HepG2 (cell line): Measurements from ENCODE around the gene RNF213. TPM values are rescaled to one million over a fixed set of nuclear protein-coding genes. Genes with fewer than 3 reads are reported as not detected.

Experiments
- ATAC-seq: fragments of 200-7000 bp; cut with Tn5 transposase; 3 replicates; pipeline ENCODE4 v1.9.1; 2020; ENCODE audit warnings: mild to moderate bottlenecking, moderate library complexity
- BruUV-seq: library from RNA; stranded (reverse); fragments of 400-500 nt; replicated peaks from 2 replicates; lab custom pipeline; 2021; lab: Mats Ljungman, UMichigan
- CTCF ChIA-PET: fragments of 300-600 bp; formaldehyde crosslinking; extraction: SDS; loops from one replicate; lab custom pipeline; 2021; ENCODE audit warnings: low total read pairs, inconsistent platforms, low intra/inter-chr PET ratio; lab: Yijun Ruan, JAX
- POLR2A ChIA-PET: fragments of 350-600 bp; sonication (Branson Sonifier 250); formaldehyde crosslinking; loops from one replicate; lab custom pipeline; 2020; ENCODE audit warnings: antibody characterized with exemption, inconsistent platforms; lab: Yijun Ruan, JAX
- DNase-seq: peaks from one replicate; pipeline ENCODE4 v3.0.0-alpha.2; 2015; ENCODE audit warnings: low spot score
- FAIRE-seq: peaks from 3 replicates; lab custom pipeline; 2011; peaks lifted over from hg19 to GRCh38; lab: Jason Lieb, UNC
- H2AFZ ChIP-seq: one replicate; pipeline ENCODE4 v1.6.1; 2011; ENCODE audit warnings: low read length, inconsistent platforms
- H3K27ac ChIP-seq: fragments of 300-600 bp; 3 replicates; pipeline ENCODE4 v1.8.0; 2011; ENCODE audit warnings: mixed run types, mild to moderate bottlenecking, mixed read lengths, low read length, inconsistent platforms; ENCODE audit not compliant: insufficient read depth; ENCODE audit errors: extremely low read length
- H3K27me3 ChIP-seq, 2 experiments: fragments of 200-600 bp in 1 of 2; 2 replicates in 1 of 2; 3 replicates in 1 of 2; pipeline versions ENCODE4 v1.6.0 to v1.8.0; 2011; ENCODE audit warnings: low read length in 2 of 2, mild to moderate bottlenecking in 2 of 2, moderate library complexity in 2 of 2, inconsistent platforms in 1 of 2; ENCODE audit not compliant: insufficient read depth in 2 of 2, control insufficient read depth in 1 of 2
- H3K36me3 ChIP-seq, 2 experiments: fragments of 200-600 bp in 1 of 2; replicated peaks in 1 of 2; 2 replicates in 1 of 2; 3 replicates in 1 of 2; pipeline versions ENCODE4 v1.5.1 to v1.8.0; 2011; ENCODE audit warnings: low read length in 2 of 2, inconsistent platforms in 1 of 2; ENCODE audit not compliant: insufficient read depth in 2 of 2, control insufficient read depth in 1 of 2
- H3K4me1 ChIP-seq: 2 replicates; pipeline ENCODE4 v1.5.1; 2012; ENCODE audit warnings: low read length, inconsistent platforms; ENCODE audit not compliant: insufficient read depth
- H3K4me2 ChIP-seq: 2 replicates; pipeline ENCODE4 v1.6.0; 2011; ENCODE audit warnings: low read depth, low read length, inconsistent platforms
- H3K4me3 ChIP-seq, 3 experiments: fragments of 200-600 bp in 1 of 3; sonication (generic), shearing (Covaris generic) in 1 of 3; replicated peaks in 1 of 3; 2 replicates each; pipeline ENCODE4 v1.5.1; 2011 to 2016; ENCODE audit warnings: low read length in 3 of 3, inconsistent platforms in 2 of 3, low read depth in 2 of 3, mild to moderate bottlenecking in 2 of 3, control low read depth in 1 of 3, mixed read lengths in 1 of 3; ENCODE audit not compliant: insufficient read depth in 1 of 3
- H3K79me2 ChIP-seq: one replicate; pipeline ENCODE4 v1.6.1; 2011; ENCODE audit warnings: low read length, inconsistent platforms; ENCODE audit not compliant: insufficient read depth
- H3K9ac ChIP-seq: 2 replicates; pipeline ENCODE4 v1.6.0; 2011; ENCODE audit warnings: mild to moderate bottlenecking, low read depth, low read length, inconsistent platforms; ENCODE audit not compliant: insufficient read depth
- H3K9me3 ChIP-seq: 2 replicates; pipeline ENCODE4 v1.5.1; 2012; ENCODE audit warnings: mild to moderate bottlenecking, low read length
- H4K20me1 ChIP-seq: 2 replicates; pipeline ENCODE4 v1.6.0; 2011; ENCODE audit warnings: inconsistent platforms, mild to moderate bottlenecking, low read length, moderate library complexity; ENCODE audit not compliant: insufficient read depth
- AGO2 ChIP-seq: fragments of 200-400 bp; formaldehyde crosslinking; optimal IDR thresholded peaks from 2 replicates; pipeline ENCODE3; 2017; ENCODE audit warnings: mild to moderate bottlenecking, low read depth, low read length, moderate library complexity
- AHR ChIP-seq: IDR thresholded peaks from 2 replicates; pipeline ENCODE4 v1.6.1; 2018; ENCODE audit warnings: missing genetic modification reagents, missing compliant biosample characterization
- CEBPZ ChIP-seq: IDR thresholded peaks from 2 replicates; pipeline ENCODE4 v1.6.1; 2012; ENCODE audit warnings: low read length, improper control_type of control experiment
- CHD2 ChIP-seq: IDR thresholded peaks from 2 replicates; pipeline ENCODE4 v1.6.1; 2011; ENCODE audit warnings: low read depth, low read length, improper control_type of control experiment
- NFKBIZ ChIP-seq: IDR thresholded peaks from 2 replicates; pipeline ENCODE4 v1.6.1; 2018; ENCODE audit warnings: missing genetic modification reagents, missing compliant biosample characterization
- NPAS2 ChIP-seq: sonication (generic); formaldehyde crosslinking; IDR thresholded peaks from 2 replicates; pipeline ENCODE4 v1.8.0; 2022; ENCODE audit warnings: mild to moderate bottlenecking, missing genetic modification reagents, borderline replicate concordance
- XBP1 ChIP-seq: sonication (generic); formaldehyde crosslinking; IDR thresholded peaks from 2 replicates; pipeline ENCODE4 v1.5.0; 2020; ENCODE audit warnings: missing genetic modification reagents
- ZFP36L2 ChIP-seq: sonication (generic); formaldehyde crosslinking; IDR thresholded peaks from 2 replicates; pipeline ENCODE4 v1.4.0; 2020; ENCODE audit warnings: missing genetic modification reagents
- ZNF138 ChIP-seq: sonication (generic); formaldehyde crosslinking; IDR thresholded peaks from 2 replicates; pipeline ENCODE4 v1.5.0; 2020; ENCODE audit warnings: mild to moderate bottlenecking, low read depth, missing genetic modification reagents
- ZNF232 ChIP-seq: sonication (generic); formaldehyde crosslinking; IDR thresholded peaks from 2 replicates; pipeline ENCODE4 v1.4.0; 2020; ENCODE audit warnings: missing genetic modification reagents, borderline replicate concordance
- ZNF367 ChIP-seq: sonication (generic); formaldehyde crosslinking; IDR thresholded peaks from 2 replicates; pipeline ENCODE4 v1.4.0; 2020; ENCODE audit warnings: missing genetic modification reagents, borderline replicate concordance
- ZNF768 ChIP-seq: sonication (generic); formaldehyde crosslinking; IDR thresholded peaks from 2 replicates; pipeline ENCODE4 v1.4.0; 2020; ENCODE audit warnings: missing genetic modification reagents
- WGBS: methylation state at CpG from one replicate; pipeline ENCODE4 v1.1.6; 2017; ENCODE audit warnings: low lambda C conversion rate; 5-methylcytosine and 5-hydroxymethylcytosine counted together
- in situ Hi-C: cut with HindIII; loops from 2 replicates; pipeline ENCODE4 v1.10.0; 2017; ENCODE audit warnings: low pct_unique_long_range_greater_than_20kb; ENCODE audit not compliant: extremely low pct_ligation_motif_present
- intact Hi-C: fragments of 100-400 bp; cut with micrococcal nuclease; formaldehyde crosslinking; loops from one replicate; pipeline ENCODE4 v1.10.0; 2022; ENCODE audit not compliant: unreplicated experiment
- polyA plus RNA-seq, 8 experiments: library from polyadenylated mRNA; depleted of rRNA in 3 of 8; stranded (reverse) in 7 of 8; unstranded in 1 of 8; fragments of >200 nt; fragmentation: Illumina TruSeq in 4 of 8; extraction: Trizol in 4 of 8; gene quantifications; 2 replicates each; pipeline versions ENCODE4 v1.2.1 to v1.2.3, GENCODE V29; 2011 to 2016; ENCODE audit warnings: low read depth in 4 of 8, missing spikeins in 1 of 8, mixed read lengths in 1 of 8; ENCODE audit not compliant: insufficient read depth in 1 of 8
- total RNA-seq, 5 experiments: library from RNA; depleted of rRNA; stranded (reverse); fragments of >200 nt; fragmentation: Illumina TruSeq; extraction: Trizol; gene quantifications; 2 replicates each; pipeline ENCODE4 v1.2.3, GENCODE V29; 2016; ENCODE audit warnings: low read depth in 1 of 5

Gene RNF213
- total and polyA plus RNA-seq, 2 of the 13 experiments (the other 11 are each of a cell fraction or from before 2014, with no cell fraction given): 38.6 to 38.7 TPM

- TF ChIP-seq CHD2 (no peak), ZNF367 (CRISPR knock-in tag) (no peak), ZNF138 (CRISPR knock-in tag) (0 out of 2 replicates have a peak, but pooled peaks have one; percentile 44), ZFP36L2 (CRISPR knock-in tag) (no peak), NPAS2 (CRISPR knock-in tag) (no peak), AHR (CRISPR knock-in tag) (no peak), ZNF232 (CRISPR knock-in tag) (no peak), NFKBIZ (no peak), XBP1 (CRISPR knock-in tag) (no peak)
Measured at GRCh38 chr17:80260791-80261158, at the start of gene RNF213 (continued).

- TF ChIP-seq AGO2: peak; percentile 46
- 0 out of 2 replicates have a peak, but pooled peaks have one; percentile 11 for TF ChIP-seq ZNF768 (CRISPR knock-in tag)
- TF ChIP-seq CEBPZ: no peak
- POLR2A ChIA-PET: interaction anchor here (1.7 kb wide), 1 partner anchor 8 kb away, joined by 5 read pairs; the partner anchor contains the start of genes SGSH and SLC26A11
- ATAC-seq (no peak), FAIRE-seq (no peak), DNase-seq (no peak)
- WGBS: 97% methylated on average over 20 of the region's 22 CpGs
- Histone ChIP-seq H2AFZ (no peak overlapping the region), H3K27ac (no peak overlapping the region), H3K9me3 (no peaks in the 10 kb centered on the region), H4K20me1 (no peaks in the 10 kb centered on the region), H3K36me3 (peaks cover 22 to 48% of the 10 kb centered on the region in 2 experiments), H3K4me2 (no peak overlapping the region), H3K27me3 (no peaks in the 10 kb centered on the region), H3K79me2 (no peaks in the 10 kb centered on the region), H3K4me3 (no peak overlapping the region), H3K9ac (no peak overlapping the region), H3K4me1 (no peaks in the 10 kb centered on the region)
- CTCF ChIA-PET: no interaction called here
- BruUV-seq: no TSS peak
- in situ Hi-C loops: no loop called here
- intact Hi-C loops: no loop called here
Measured at GRCh38 chr17:80212109-80212508, 48.5 kb upstream of the RNF213 start.
